GM12872 (cell line): ENCODE measurements around the gene SPTAN1.

Experiments
- CTCF ChIP-seq: IDR thresholded peaks from 3 replicates; pipeline ENCODE4 v1.5.1; 2011; ENCODE audit warnings: low read depth, mild to moderate bottlenecking, low read length, moderate library complexity; ENCODE audit not compliant: insufficient read depth

The SPTAN1 gene

GRCh38 chr9:128577206-128577605 lies 24.8 kb downstream of the SPTAN1 start:
- TF ChIP-seq CTCF = no peak

- no peak for TF ChIP-seq CTCF
These were observed 26.8 kb downstream of the SPTAN1 start for GRCh38 chr9:128579194-128579593.

- no peak for TF ChIP-seq CTCF
These were observed 28.3 kb downstream of the SPTAN1 start for GRCh38 chr9:128580731-128581130.

- no peak for TF ChIP-seq CTCF
These were observed 35.1 kb downstream of the SPTAN1 start for GRCh38 chr9:128587453-128587852.

- TF ChIP-seq CTCF = no peak
These were observed 36.3 kb downstream of the SPTAN1 start for GRCh38 chr9:128588581-128589233.

- TF ChIP-seq CTCF = no peak
These were observed 40.7 kb downstream of the SPTAN1 start for GRCh38 chr9:128593039-128593438.

- no peak for TF ChIP-seq CTCF
These were observed 41.5 kb downstream of the SPTAN1 start for GRCh38 chr9:128593856-128594255.

- TF ChIP-seq CTCF = no peak
These were observed 43.1 kb downstream of the SPTAN1 start for GRCh38 chr9:128595471-128595870.
